H1 (cell line): Measurements from ENCODE around the gene C1orf74. TPM values are rescaled to one million over a fixed set of nuclear protein-coding genes. Genes with fewer than 3 reads are reported as not detected.

Experiments used
- CTCF ChIA-PET: fragments of 300-600 bp; sonication (Branson Sonifier 250); formaldehyde crosslinking; loops from one replicate; lab custom pipeline; 2021; ENCODE audit not compliant: partially characterized antibody; lab: Charles Lee
- POLR2A ChIA-PET: fragments of 300-600 bp; sonication (Branson Sonifier 250); formaldehyde crosslinking; loops from one replicate; lab custom pipeline; 2021; ENCODE audit warnings: inconsistent platforms; ENCODE audit not compliant: partially characterized antibody; lab: Charles Lee
- DNase-seq, 2 experiments: peaks; one replicate each; pipeline versions ENCODE4 v3.0.0 to v3.0.0-alpha.2; 2010 to 2022; ENCODE audit warnings: low spot score in 2 of 2, low read depth in 1 of 2, mixed read lengths in 1 of 2
- FAIRE-seq: peaks from 2 replicates; lab custom pipeline; 2011; peaks lifted over from hg19 to GRCh38; lab: Jason Lieb, UNC
- H2AFZ ChIP-seq: 2 replicates; pipeline ENCODE4 v1.8.1; 2012; ENCODE audit warnings: low read length, inconsistent platforms
- H2AK5ac ChIP-seq: 2 replicates; pipeline ENCODE4 v1.6.1; 2013; ENCODE audit warnings: low read depth, low read length
- H2BK120ac ChIP-seq: replicated peaks from 2 replicates; pipeline ENCODE3; 2013; ENCODE audit warnings: low read depth, low read length, inconsistent platforms
- H2BK12ac ChIP-seq: 2 replicates; pipeline ENCODE4 v1.6.1; 2013; ENCODE audit warnings: low read depth, low read length
- H2BK15ac ChIP-seq: 2 replicates; pipeline ENCODE4 v1.6.1; 2013; ENCODE audit warnings: low read length
- H2BK20ac ChIP-seq: 2 replicates; pipeline ENCODE4 v1.6.1; 2013; ENCODE audit warnings: low read length
- H2BK5ac ChIP-seq: 2 replicates; pipeline ENCODE4 v1.6.1; 2013; ENCODE audit warnings: low read depth, low read length
- H3K14ac ChIP-seq: 2 replicates; pipeline ENCODE4 v1.6.1; 2013; ENCODE audit warnings: inconsistent platforms; ENCODE audit not compliant: insufficient read length
- H3K18ac ChIP-seq: 2 replicates; pipeline ENCODE4 v1.6.1; 2013; ENCODE audit warnings: low read length; ENCODE audit errors: extremely low read depth
- H3K23ac ChIP-seq: 2 replicates; pipeline ENCODE4 v1.6.1; 2013; ENCODE audit warnings: inconsistent platforms; ENCODE audit not compliant: insufficient read length
- H3K23me2 ChIP-seq: 2 replicates; pipeline ENCODE4 v1.6.1; 2013; ENCODE audit warnings: low read depth, low read length
- H3K27ac ChIP-seq: 2 replicates; pipeline ENCODE4 v1.6.1; 2011; ENCODE audit warnings: low read depth, low read length, inconsistent platforms
- H3K27me3 ChIP-seq, 4 experiments: replicated peaks in 1 of 4; 1 replicate in 1 of 4; 2 replicates in 3 of 4; pipeline versions ENCODE4 v1.6.1 to v1.8.1; 2011 to 2013; ENCODE audit warnings: low read length in 3 of 4, mild to moderate bottlenecking in 3 of 4, inconsistent platforms in 2 of 4, mixed read lengths in 2 of 4, moderate library complexity in 1 of 4; ENCODE audit not compliant: control insufficient read depth in 3 of 4, insufficient read depth in 3 of 4; ENCODE audit errors: extremely low read depth in 1 of 4
- H3K36me3 ChIP-seq, 4 experiments: 2 replicates each; pipeline versions ENCODE4 v1.6.1 to v1.8.1; 2011 to 2013; ENCODE audit warnings: mild to moderate bottlenecking in 4 of 4, low read length in 3 of 4, moderate library complexity in 2 of 4, control low read depth in 1 of 4, inconsistent platforms in 1 of 4; ENCODE audit not compliant: insufficient read depth in 4 of 4, control insufficient read depth in 2 of 4
- H3K4ac ChIP-seq: replicated peaks from 2 replicates; pipeline ENCODE3; 2013; ENCODE audit warnings: low read length, low read depth, mixed read lengths, inconsistent platforms; ENCODE audit not compliant: insufficient read length
- H3K4me1 ChIP-seq, 4 experiments: replicated peaks in 1 of 4; 1 replicate in 1 of 4; 2 replicates in 3 of 4; pipeline versions ENCODE4 v1.6.1 to v1.8.1; 2011 to 2013; ENCODE audit warnings: low read length in 3 of 4, inconsistent platforms in 2 of 4, mixed read lengths in 1 of 4; ENCODE audit not compliant: insufficient read depth in 4 of 4, control insufficient read depth in 3 of 4
- H3K4me2 ChIP-seq, 2 experiments: 2 replicates each; pipeline versions ENCODE4 v1.6.1 to v1.8.1; 2011 to 2013; ENCODE audit warnings: low read depth in 2 of 2, low read length in 2 of 2, control low read depth in 1 of 2, inconsistent platforms in 1 of 2, mild to moderate bottlenecking in 1 of 2; ENCODE audit not compliant: insufficient read depth in 1 of 2
- H3K4me3 ChIP-seq, 4 experiments: fragments of 200-600, 300-600 bp in 1 of 4; sonication (generic), shearing (Covaris generic), sonication (Bioruptor Twin) in 1 of 4; 2 replicates each; pipeline versions ENCODE4 v1.5.1 to v1.8.1; 2011 to 2016; ENCODE audit warnings: low read length in 4 of 4, low read depth in 3 of 4, control low read depth in 2 of 4, inconsistent platforms in 2 of 4, mild to moderate bottlenecking in 2 of 4, mixed read lengths in 1 of 4, moderate library complexity in 1 of 4; ENCODE audit not compliant: insufficient read depth in 2 of 4; ENCODE audit errors: extremely low read depth in 1 of 4
- H3K56ac ChIP-seq: replicated peaks from 2 replicates; pipeline ENCODE3; 2013; ENCODE audit warnings: low read depth, mild to moderate bottlenecking, mixed read lengths, low read length, inconsistent platforms; ENCODE audit not compliant: insufficient read length
- H3K79me1 ChIP-seq: 2 replicates; pipeline ENCODE4 v1.6.1; 2013; ENCODE audit warnings: low read depth, low read length, control low read depth
- H3K79me2 ChIP-seq, 2 experiments: 2 replicates each; pipeline versions ENCODE4 v1.6.1 to v1.8.1; 2012 to 2013; ENCODE audit warnings: low read length in 2 of 2, mild to moderate bottlenecking in 2 of 2, inconsistent platforms in 1 of 2; ENCODE audit not compliant: insufficient read depth in 2 of 2, control insufficient read depth in 1 of 2
- H3K9ac ChIP-seq, 4 experiments: replicated peaks in 1 of 4; 1 replicate in 1 of 4; 2 replicates in 3 of 4; pipeline versions ENCODE4 v1.6.1 to v1.8.1; 2011 to 2013; ENCODE audit warnings: low read depth in 3 of 4, low read length in 3 of 4, control low read depth in 2 of 4, mild to moderate bottlenecking in 2 of 4, moderate library complexity in 2 of 4, inconsistent platforms in 1 of 4; ENCODE audit errors: extremely low read depth in 1 of 4
- H3K9me3 ChIP-seq, 2 experiments: 2 replicates each; pipeline versions ENCODE4 v1.6.1 to v1.8.1; 2012 to 2013; ENCODE audit warnings: mild to moderate bottlenecking in 2 of 2, moderate library complexity in 2 of 2, control low read depth in 1 of 2, inconsistent platforms in 1 of 2, low read depth in 1 of 2, low read length in 1 of 2, mixed read lengths in 1 of 2; ENCODE audit not compliant: insufficient read depth in 2 of 2
- H4K20me1 ChIP-seq, 2 experiments: replicated peaks in 1 of 2; 2 replicates each; pipeline versions ENCODE3 to v1.8.1; 2011 to 2013; ENCODE audit warnings: inconsistent platforms in 2 of 2, low read length in 2 of 2, mild to moderate bottlenecking in 1 of 2; ENCODE audit not compliant: insufficient read depth in 2 of 2, control insufficient read depth in 1 of 2
- H4K5ac ChIP-seq: 2 replicates; pipeline ENCODE4 v1.6.1; 2013; ENCODE audit warnings: low read length, low read depth, mixed read lengths, inconsistent platforms; ENCODE audit not compliant: insufficient read length
- H4K8ac ChIP-seq: 2 replicates; pipeline ENCODE4 v1.8.0; 2013; ENCODE audit warnings: mild to moderate bottlenecking, moderate library complexity, low read length, inconsistent platforms; ENCODE audit not compliant: insufficient read depth; ENCODE audit errors: extremely low read depth
- H4K91ac ChIP-seq: replicated peaks from 2 replicates; pipeline ENCODE3; 2013; ENCODE audit warnings: low read length, mixed read lengths, inconsistent platforms; ENCODE audit not compliant: insufficient read length
- BCL11A ChIP-seq, 2 experiments: IDR thresholded peaks; one replicate each; pipeline ENCODE4 v1.6.1; 2011; ENCODE audit warnings: low read depth in 2 of 2, low read length in 2 of 2, mild to moderate bottlenecking in 2 of 2
- CTCF ChIP-seq, 3 experiments: IDR thresholded peaks; 1 replicate in 2 of 3; 2 replicates in 1 of 3; pipeline versions ENCODE4 v1.5.1 to v1.6.1; 2011; ENCODE audit warnings: low read length in 3 of 3, mild to moderate bottlenecking in 3 of 3, inconsistent platforms in 2 of 3, low read depth in 1 of 3, moderate library complexity in 1 of 3; ENCODE audit not compliant: insufficient read depth in 1 of 3; ENCODE audit errors: control extremely low read depth in 1 of 3
- POLR2A ChIP-seq, 2 experiments: IDR thresholded peaks; 1 replicate in 1 of 2; 2 replicates in 1 of 2; pipeline ENCODE4 v1.6.1; 2011; ENCODE audit warnings: low read depth in 2 of 2, low read length in 2 of 2, mild to moderate bottlenecking in 2 of 2; ENCODE audit errors: control extremely low read depth in 1 of 2
- RAD21 ChIP-seq, 2 experiments: IDR thresholded peaks in 1 of 2; conservative IDR thresholded peaks in 1 of 2; 2 replicates each; pipeline ENCODE4 v1.6.1; 2011; ENCODE audit warnings: low read depth in 2 of 2, low read length in 2 of 2, improper control_type of control experiment in 1 of 2, inconsistent platforms in 1 of 2, mild to moderate bottlenecking in 1 of 2, moderate library complexity in 1 of 2
- WGBS, 2 experiments: shearing (Covaris generic) in 1 of 2; methylation state at CpG; one replicate each; pipeline versions ENCODE4 v1.1.6 to v1.1.7; 2013 to 2015; ENCODE audit warnings: low lambda C conversion rate in 2 of 2, mixed read lengths in 2 of 2, inconsistent platforms in 1 of 2, low coverage in 1 of 2, missing lambda C conversion rate in 1 of 2; ENCODE audit not compliant: insufficient replicate concordance in 2 of 2, insufficient coverage in 1 of 2, insufficient read length in 1 of 2; ENCODE audit errors: extremely low coverage in 1 of 2, missing lambda C conversion rate in 1 of 2; 5-methylcytosine and 5-hydroxymethylcytosine counted together
- polyA plus RNA-seq, 7 experiments: library from polyadenylated mRNA; depleted of rRNA in 3 of 7; stranded (reverse) in 5 of 7; unstranded in 2 of 7; fragments of >200 nt in 5 of 7; fragments of 200-250 nt in 2 of 7; gene quantifications; 1 replicate in 5 of 7; 2 replicates in 1 of 7; 4 replicates in 1 of 7; pipeline versions ENCODE4 v1.2.1 to v1.2.3, GENCODE V29; 2011 to 2013; ENCODE audit warnings: missing spikeins in 2 of 7, mixed read lengths in 2 of 7
- total RNA-seq: library from RNA; stranded (reverse); fragmentation: NEBNext Ultra II Directional; extraction: Animal tissue kit (Norgen Biotek cat#: 25700); gene quantifications from 2 replicates; pipeline ENCODE4 v1.2.1, GENCODE V29; 2021

The C1orf74 gene
- total and polyA plus RNA-seq, 2 of the 8 experiments (the other 6 are each of a cell fraction or from before 2014, with no cell fraction given) = 3.1 to 3.9 TPM

GRCh38 chr1:209741193-209741592 lies 43.2 kb downstream of the C1orf74 start:
- Histone ChIP-seq H2AK5ac (no peak overlapping the region), H3K4ac (no peak overlapping the region), H3K27ac (no peak overlapping the region), H3K23ac (no peak overlapping the region), H3K27me3 (no peaks in the 10 kb centered on the region; a peak in 1 of 7 replicates), H3K4me1 (no peaks in the 10 kb centered on the region), H4K5ac (no peak overlapping the region), H2BK120ac (no peak overlapping the region), H2BK15ac (no peak overlapping the region), H3K14ac (no peak overlapping the region), H3K18ac (no peak overlapping the region), H4K8ac (no peak overlapping the region), H4K91ac (no peak overlapping the region), H3K79me2 (no peaks in the 10 kb centered on the region), H3K23me2 (no peaks in the 10 kb centered on the region), H3K79me1 (no peaks in the 10 kb centered on the region), H2AFZ (no peak overlapping the region), H3K4me3 (no peak overlapping the region), H3K56ac (no peak overlapping the region), H3K9ac (no peak overlapping the region), H3K36me3 (no peaks in the 10 kb centered on the region), H2BK20ac (no peak overlapping the region), H3K9me3 (no peaks in the 10 kb centered on the region), H2BK12ac (no peak overlapping the region), H3K4me2 (no peak overlapping the region), H4K20me1 (no peaks in the 10 kb centered on the region), H2BK5ac (no peak overlapping the region)
- no peak for TF ChIP-seq CTCF (IDR thresholded peaks at IDR 0.05; ENCODE audit: control extremely low read depth in 1 of 3, insufficient read depth in 1 of 3, low read depth in 1 of 3, low read length in 3 of 3)
- TF ChIP-seq RAD21 (IDR thresholded peaks at IDR 0.05 in 1 of 2, conservative IDR thresholded peaks at IDR 0.05 in 1 of 2; ENCODE audit: low read depth in 2 of 2, low read length in 2 of 2) = no peak
- TF ChIP-seq BCL11A (IDR thresholded peaks at IDR 0.05; ENCODE audit: low read depth in 2 of 2, low read length in 2 of 2) = no peak
- no peak for TF ChIP-seq POLR2A (IDR thresholded peaks at IDR 0.05; ENCODE audit: control extremely low read depth in 1 of 2, low read depth in 2 of 2, low read length in 2 of 2)
- CTCF ChIA-PET = interaction anchor here (0.8 kb wide), 1 partner anchor 228 kb away, joined by 4 read pairs; no protein-coding TSS in a partner anchor
- FAIRE-seq (no peak), DNase-seq (no peak)
- POLR2A ChIA-PET = no interaction called here
- WGBS, 2 experiments = 92% methylated on average over 3 of the region's 3 CpGs; no CpG with 5 or more reads in 1 of the 2 experiments
